HEK293 (cell line): ENCODE results near the gene STK11.

Experiments
- PRDM1 ChIP-seq: fragments of 450-650 bp; formaldehyde crosslinking; IDR thresholded peaks from 2 replicates; pipeline ENCODE4; 2016; ENCODE audit warnings: missing biosample characterization, missing genetic modification characterization
- ZBTB17 ChIP-seq: fragments of 450-650 bp; formaldehyde crosslinking; IDR thresholded peaks from 2 replicates; pipeline ENCODE4 v1.5.1; 2016; ENCODE audit warnings: missing biosample characterization, missing genetic modification characterization
- ZEB2 ChIP-seq: fragments of 450-650 bp; formaldehyde crosslinking; IDR thresholded peaks from 2 replicates; pipeline ENCODE4 v1.5.1; 2016; ENCODE audit warnings: missing biosample characterization, missing genetic modification characterization
- ZNF311 ChIP-seq: fragments of 450-650 bp; formaldehyde crosslinking; IDR thresholded peaks from 2 replicates; pipeline ENCODE4 v1.5.1; 2017; ENCODE audit warnings: missing biosample characterization, missing genetic modification characterization, borderline replicate concordance
- TF ChIP-seq, protein P1 (sequence below): fragments of 450-650 bp; formaldehyde crosslinking; IDR thresholded peaks from 2 replicates; pipeline ENCODE4 v1.5.1; 2016; ENCODE audit warnings: missing biosample characterization, missing genetic modification characterization
- TF ChIP-seq, protein P2 (sequence below): fragments of 450-650 bp; formaldehyde crosslinking; optimal IDR thresholded peaks from 2 replicates; pipeline ENCODE3; 2016; ENCODE audit warnings: missing biosample characterization, mild to moderate bottlenecking, missing genetic modification characterization

DNA sequence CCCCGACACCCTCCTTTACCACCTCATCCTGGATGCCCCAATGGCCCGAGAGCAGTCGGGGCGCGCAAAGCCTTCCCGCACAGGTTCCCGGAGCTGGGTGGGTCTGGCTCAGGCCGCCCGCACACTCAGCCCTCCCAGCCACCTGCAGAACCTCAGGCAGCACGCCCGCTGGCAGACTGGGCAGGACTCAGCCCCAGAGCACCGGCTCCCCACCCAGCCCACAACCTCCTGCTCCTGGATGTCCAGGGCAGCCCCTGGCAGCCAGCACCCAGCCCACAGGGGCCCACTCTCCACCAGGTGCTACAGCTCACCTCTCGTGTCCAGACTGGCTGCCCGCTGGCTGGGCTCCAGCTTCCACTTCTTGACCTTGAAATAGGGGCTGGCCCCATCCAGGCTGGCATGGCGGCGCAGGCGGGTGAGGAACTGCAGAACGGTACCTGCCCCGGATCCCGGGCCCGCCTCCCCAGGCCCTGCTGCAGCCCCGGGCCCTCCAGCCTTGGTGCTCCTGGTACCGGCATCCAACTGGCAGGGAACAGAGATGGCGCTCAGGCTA is 27.6 kb downstream of the STK11 start:
- no peak for TF ChIP-seq PRDM1 (tag by site-specific recombination)
- TF ChIP-seq, protein P1, sequence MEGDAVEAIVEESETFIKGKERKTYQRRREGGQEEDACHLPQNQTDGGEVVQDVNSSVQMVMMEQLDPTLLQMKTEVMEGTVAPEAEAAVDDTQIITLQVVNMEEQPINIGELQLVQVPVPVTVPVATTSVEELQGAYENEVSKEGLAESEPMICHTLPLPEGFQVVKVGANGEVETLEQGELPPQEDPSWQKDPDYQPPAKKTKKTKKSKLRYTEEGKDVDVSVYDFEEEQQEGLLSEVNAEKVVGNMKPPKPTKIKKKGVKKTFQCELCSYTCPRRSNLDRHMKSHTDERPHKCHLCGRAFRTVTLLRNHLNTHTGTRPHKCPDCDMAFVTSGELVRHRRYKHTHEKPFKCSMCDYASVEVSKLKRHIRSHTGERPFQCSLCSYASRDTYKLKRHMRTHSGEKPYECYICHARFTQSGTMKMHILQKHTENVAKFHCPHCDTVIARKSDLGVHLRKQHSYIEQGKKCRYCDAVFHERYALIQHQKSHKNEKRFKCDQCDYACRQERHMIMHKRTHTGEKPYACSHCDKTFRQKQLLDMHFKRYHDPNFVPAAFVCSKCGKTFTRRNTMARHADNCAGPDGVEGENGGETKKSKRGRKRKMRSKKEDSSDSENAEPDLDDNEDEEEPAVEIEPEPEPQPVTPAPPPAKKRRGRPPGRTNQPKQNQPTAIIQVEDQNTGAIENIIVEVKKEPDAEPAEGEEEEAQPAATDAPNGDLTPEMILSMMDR (tag by site-specific recombination) = no peak
- TF ChIP-seq, protein P2, sequence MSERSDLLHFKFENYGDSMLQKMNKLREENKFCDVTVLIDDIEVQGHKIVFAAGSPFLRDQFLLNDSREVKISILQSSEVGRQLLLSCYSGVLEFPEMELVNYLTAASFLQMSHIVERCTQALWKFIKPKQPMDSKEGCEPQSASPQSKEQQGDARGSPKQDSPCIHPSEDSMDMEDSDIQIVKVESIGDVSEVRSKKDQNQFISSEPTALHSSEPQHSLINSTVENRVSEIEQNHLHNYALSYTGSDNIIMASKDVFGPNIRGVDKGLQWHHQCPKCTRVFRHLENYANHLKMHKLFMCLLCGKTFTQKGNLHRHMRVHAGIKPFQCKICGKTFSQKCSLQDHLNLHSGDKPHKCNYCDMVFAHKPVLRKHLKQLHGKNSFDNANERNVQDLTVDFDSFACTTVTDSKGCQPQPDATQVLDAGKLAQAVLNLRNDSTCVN = no peak
- TF ChIP-seq ZEB2 (tag by site-specific recombination) = no peak
- no peak for TF ChIP-seq ZBTB17 (tag by site-specific recombination)
- TF ChIP-seq ZNF311 (tag by site-specific recombination) = no peak
